Endothelial cell of umbilical vein (primary cell): ENCODE data around the gene ZNF778. TPM values are rescaled to one million over a fixed set of nuclear protein-coding genes. Genes with fewer than 3 reads are reported as not detected.

Experiments used
- BruUV-seq: library from RNA; stranded (reverse); fragments of 400-500 nt; replicated peaks from 2 replicates; lab custom pipeline; 2021; lab: Mats Ljungman, UMichigan
- CTCF ChIA-PET: fragments of 300-600, 350-600 bp; sonication (Branson Sonifier 250); formaldehyde crosslinking; loops from one replicate; lab custom pipeline; 2021; ENCODE audit warnings: antibody characterized with exemption, inconsistent platforms; lab: Charles Lee
- POLR2A ChIA-PET: fragments of 300-600, 350-600 bp; sonication (Branson Sonifier 250); formaldehyde crosslinking; loops from one replicate; lab custom pipeline; 2021; ENCODE audit warnings: antibody characterized with exemption, inconsistent platforms; lab: Charles Lee
- DNase-seq: peaks from one replicate; pipeline ENCODE4 v3.0.0-alpha.2; 2011; ENCODE audit warnings: low read depth, low spot score
- FAIRE-seq: peaks from 2 replicates; lab custom pipeline; 2011; peaks lifted over from hg19 to GRCh38; lab: Jason Lieb, UNC
- H2AFZ ChIP-seq: 2 replicates; pipeline ENCODE4 v1.6.0; 2012; ENCODE audit warnings: low read depth, low read length, control low read depth, inconsistent platforms
- H3K27ac ChIP-seq: 2 replicates; pipeline ENCODE4 v1.5.1; 2011; ENCODE audit warnings: low read depth, mild to moderate bottlenecking, control low read depth, low read length, moderate library complexity; ENCODE audit not compliant: insufficient read depth
- H3K27me3 ChIP-seq, 2 experiments: 2 replicates each; pipeline versions ENCODE4 v1.6.0 to v1.6.1; 2011; ENCODE audit warnings: low read length in 2 of 2, mixed read lengths in 1 of 2; ENCODE audit not compliant: control insufficient read depth in 2 of 2, insufficient read depth in 2 of 2
- H3K36me3 ChIP-seq, 2 experiments: 2 replicates in 1 of 2; 3 replicates in 1 of 2; pipeline ENCODE4 v1.5.1; 2011; ENCODE audit warnings: low read length in 2 of 2, mild to moderate bottlenecking in 1 of 2, moderate library complexity in 1 of 2; ENCODE audit not compliant: control insufficient read depth in 2 of 2, insufficient read depth in 2 of 2; ENCODE audit errors: extremely low read depth in 1 of 2
- H3K4me1 ChIP-seq: 3 replicates; pipeline ENCODE4 v1.5.1; 2011; ENCODE audit warnings: mild to moderate bottlenecking, low read length; ENCODE audit not compliant: control insufficient read depth, insufficient read depth; ENCODE audit errors: extremely low read depth
- H3K4me2 ChIP-seq: 2 replicates; pipeline ENCODE4 v1.6.1; 2011; ENCODE audit warnings: low read length, control low read depth, mixed read lengths; ENCODE audit not compliant: insufficient read depth
- H3K4me3 ChIP-seq, 3 experiments: fragments of 200-600 bp in 1 of 3; sonication (generic), shearing (Covaris generic) in 1 of 3; replicated peaks in 1 of 3; 2 replicates each; pipeline ENCODE4 v1.5.1; 2011 to 2016; ENCODE audit warnings: control low read depth in 3 of 3, low read length in 3 of 3, mild to moderate bottlenecking in 2 of 3, inconsistent platforms in 1 of 3, low read depth in 1 of 3, moderate library complexity in 1 of 3; ENCODE audit not compliant: insufficient read depth in 1 of 3
- H3K79me2 ChIP-seq: 2 replicates; pipeline ENCODE4 v1.6.0; 2012; ENCODE audit warnings: low read length, inconsistent platforms; ENCODE audit not compliant: control insufficient read depth, insufficient read depth
- H3K9ac ChIP-seq: replicated peaks from 2 replicates; pipeline ENCODE3; 2011; ENCODE audit warnings: low read length, control low read depth; ENCODE audit not compliant: insufficient read depth; ENCODE audit errors: extremely low read depth
- H3K9me1 ChIP-seq: replicated peaks from 3 replicates; pipeline ENCODE4 v1.6.0; 2011; ENCODE audit warnings: mild to moderate bottlenecking, low read length; ENCODE audit not compliant: control insufficient read depth, insufficient read depth; ENCODE audit errors: extremely low read depth
- H3K9me3 ChIP-seq: replicated peaks from 2 replicates; pipeline ENCODE4 v1.5.1; 2012; ENCODE audit warnings: low read length, inconsistent platforms; ENCODE audit not compliant: control insufficient read depth, insufficient read depth
- H4K20me1 ChIP-seq: replicated peaks from 2 replicates; pipeline ENCODE3; 2011; ENCODE audit warnings: mild to moderate bottlenecking, low read length; ENCODE audit not compliant: control insufficient read depth, insufficient read depth; ENCODE audit errors: extremely low read depth
- EZH2 ChIP-seq: IDR thresholded peaks from 2 replicates; pipeline ENCODE4 v1.6.1; 2012; ENCODE audit warnings: borderline replicate concordance, low read depth, mild to moderate bottlenecking, moderate library complexity, low read length, inconsistent platforms; ENCODE audit not compliant: severe bottlenecking
- FOS ChIP-seq: IDR thresholded peaks from 2 replicates; pipeline ENCODE4 v1.6.1; 2011; ENCODE audit warnings: mild to moderate bottlenecking, low read length, moderate library complexity, borderline replicate concordance; ENCODE audit not compliant: insufficient read depth
- GATA2 ChIP-seq: IDR thresholded peaks from 2 replicates; pipeline ENCODE4 v1.7.0; 2011; ENCODE audit warnings: low read depth, mild to moderate bottlenecking, moderate library complexity, mixed read lengths, low read length; ENCODE audit not compliant: insufficient read length, insufficient read depth
- JUN ChIP-seq: IDR thresholded peaks from 2 replicates; pipeline ENCODE4 v1.6.1; 2011; ENCODE audit warnings: borderline replicate concordance, low read depth; ENCODE audit not compliant: insufficient read length, insufficient read depth
- MAX ChIP-seq: IDR thresholded peaks from 2 replicates; pipeline ENCODE4 v1.6.1; 2011; ENCODE audit not compliant: insufficient read depth, insufficient read length
- MYC ChIP-seq: IDR thresholded peaks from one replicate; pipeline ENCODE4 v1.6.1; 2011; ENCODE audit warnings: mild to moderate bottlenecking, low read depth, low read length
- POLR2A ChIP-seq: IDR thresholded peaks from 2 replicates; pipeline ENCODE4 v1.6.1; 2012; ENCODE audit warnings: low read depth, mild to moderate bottlenecking, control low read depth, low read length
- POLR2AphosphoS5 ChIP-seq: IDR thresholded peaks from 2 replicates; pipeline ENCODE4 v1.6.1; 2012; ENCODE audit warnings: low read depth, mild to moderate bottlenecking, control low read depth, low read length, moderate library complexity; ENCODE audit not compliant: insufficient read depth
- dilution Hi-C: fragments of 300-500 bp; cut with MboI; formaldehyde crosslinking; loops from one replicate; pipeline ENCODE4 v1.15.0; 2019; ENCODE audit warnings: low sequenced_read_pairs; ENCODE audit not compliant: extremely low pct_ligation_motif_present
- intact Hi-C: fragments of 100-400 bp; cut with micrococcal nuclease; formaldehyde crosslinking; loops from one replicate; pipeline ENCODE4 v1.10.0; 2022
- polyA plus RNA-seq, 4 experiments: library from polyadenylated mRNA; depleted of rRNA in 3 of 4; stranded (reverse) in 3 of 4; unstranded in 1 of 4; fragments of >200 nt; gene quantifications; 2 replicates each; pipeline versions ENCODE4 v1.2.1 to v1.2.3, GENCODE V29; 2011 to 2012; ENCODE audit warnings: missing spikeins in 1 of 4
- total RNA-seq: library from RNA; stranded (reverse); gene quantifications from 2 replicates; pipeline ENCODE4 v1.2.3, GENCODE V29; 2021
- TF ChIP-seq, protein P1 (sequence below), 2 donors: IDR thresholded peaks; 1 replicate in 1 of 2; 2 replicates in 1 of 2; pipeline ENCODE4 v1.5.1; 2011; ENCODE audit warnings: low read length in 2 of 2, mild to moderate bottlenecking in 2 of 2, moderate library complexity in 2 of 2, control low read depth in 1 of 2, inconsistent platforms in 1 of 2, low read depth in 1 of 2; ENCODE audit not compliant: insufficient read depth in 1 of 2; ENCODE audit errors: extremely low read depth in 1 of 2

Gene ZNF778
- total and polyA plus RNA-seq, 2 donors (not counting 3 experiments of a cell fraction or from before 2014, with no cell fraction given), result 3.8 to 10.9 TPM

DNA sequence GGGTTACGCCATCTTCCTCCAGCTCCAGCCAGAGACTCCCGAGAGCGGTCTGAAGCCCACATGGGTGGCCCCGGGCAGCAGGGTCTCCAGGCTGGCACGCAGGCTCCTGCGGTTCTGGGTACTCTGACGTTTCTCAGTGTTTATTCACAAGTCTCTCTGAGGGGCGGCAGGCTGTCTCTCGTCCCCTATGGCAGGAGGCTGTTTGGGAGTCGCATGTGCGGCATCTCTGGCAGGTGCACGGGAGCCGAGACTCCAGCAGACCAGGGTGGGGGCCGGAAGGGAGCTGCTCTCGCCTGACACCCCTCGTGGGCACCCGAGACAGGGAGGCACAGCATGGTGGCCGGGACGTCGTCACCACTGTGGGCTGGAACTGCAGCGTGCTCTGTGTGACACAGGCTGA, 48.1 kb downstream of the ZNF778 start:
- Histone ChIP-seq H4K20me1 (no peaks in the 10 kb centered on the region), H3K36me3 (peaks cover 5 to 31% of the 10 kb centered on the region in 2 experiments), H2AFZ (no peak overlapping the region), H3K4me2 (no peak overlapping the region), H3K9me3 (no peaks in the 10 kb centered on the region), H3K9me1 (no peaks in the 10 kb centered on the region), H3K4me1 (no peaks in the 10 kb centered on the region), H3K79me2 (no peaks in the 10 kb centered on the region), H3K27ac (no peak overlapping the region), H3K27me3 (no peaks in the 10 kb centered on the region), H3K4me3 (no peak overlapping the region), H3K9ac (no peak overlapping the region)
- intact Hi-C loops, result no loop called here
- ChIA-PET CTCF (interaction anchor here (1.3 kb wide), 1 partner anchor 19 kb away, joined by 4 read pairs; no protein-coding TSS in a partner anchor), POLR2A (no interaction called here)
- no peak for DNase-seq
- no TSS peak for BruUV-seq
- no peak for FAIRE-seq
- dilution Hi-C loops, result no loop called here
- no peak for TF ChIP-seq MAX
- no peak for TF ChIP-seq GATA2
- no peak for TF ChIP-seq POLR2A
- no peak for TF ChIP-seq EZH2
- TF ChIP-seq POLR2AphosphoS5, result no peak
- TF ChIP-seq, protein P1, sequence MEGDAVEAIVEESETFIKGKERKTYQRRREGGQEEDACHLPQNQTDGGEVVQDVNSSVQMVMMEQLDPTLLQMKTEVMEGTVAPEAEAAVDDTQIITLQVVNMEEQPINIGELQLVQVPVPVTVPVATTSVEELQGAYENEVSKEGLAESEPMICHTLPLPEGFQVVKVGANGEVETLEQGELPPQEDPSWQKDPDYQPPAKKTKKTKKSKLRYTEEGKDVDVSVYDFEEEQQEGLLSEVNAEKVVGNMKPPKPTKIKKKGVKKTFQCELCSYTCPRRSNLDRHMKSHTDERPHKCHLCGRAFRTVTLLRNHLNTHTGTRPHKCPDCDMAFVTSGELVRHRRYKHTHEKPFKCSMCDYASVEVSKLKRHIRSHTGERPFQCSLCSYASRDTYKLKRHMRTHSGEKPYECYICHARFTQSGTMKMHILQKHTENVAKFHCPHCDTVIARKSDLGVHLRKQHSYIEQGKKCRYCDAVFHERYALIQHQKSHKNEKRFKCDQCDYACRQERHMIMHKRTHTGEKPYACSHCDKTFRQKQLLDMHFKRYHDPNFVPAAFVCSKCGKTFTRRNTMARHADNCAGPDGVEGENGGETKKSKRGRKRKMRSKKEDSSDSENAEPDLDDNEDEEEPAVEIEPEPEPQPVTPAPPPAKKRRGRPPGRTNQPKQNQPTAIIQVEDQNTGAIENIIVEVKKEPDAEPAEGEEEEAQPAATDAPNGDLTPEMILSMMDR (IDR thresholded peaks at IDR 0.05; ENCODE audit: extremely low read depth in 1 of 2, insufficient read depth in 1 of 2, low read depth in 1 of 2, low read length in 2 of 2), result no peak
- TF ChIP-seq MYC, result no peak
- no peak for TF ChIP-seq JUN
- TF ChIP-seq FOS, result no peak
